IPS DF 4.7 (cell line): Measurements from ENCODE around the gene MYMX.
"Not testable (repeated sequence)": the region's sequence is repeated elsewhere in the genome, so short reads cannot be mapped to it uniquely, and the experiment has no call there.

ENCODE experiments used
- DNase-seq: peaks from one replicate; pipeline ENCODE4 v3.0.0-alpha.2; 2013; ENCODE audit warnings: low spot score; ENCODE audit errors: extremely low read depth

MYMX gene

DNA sequence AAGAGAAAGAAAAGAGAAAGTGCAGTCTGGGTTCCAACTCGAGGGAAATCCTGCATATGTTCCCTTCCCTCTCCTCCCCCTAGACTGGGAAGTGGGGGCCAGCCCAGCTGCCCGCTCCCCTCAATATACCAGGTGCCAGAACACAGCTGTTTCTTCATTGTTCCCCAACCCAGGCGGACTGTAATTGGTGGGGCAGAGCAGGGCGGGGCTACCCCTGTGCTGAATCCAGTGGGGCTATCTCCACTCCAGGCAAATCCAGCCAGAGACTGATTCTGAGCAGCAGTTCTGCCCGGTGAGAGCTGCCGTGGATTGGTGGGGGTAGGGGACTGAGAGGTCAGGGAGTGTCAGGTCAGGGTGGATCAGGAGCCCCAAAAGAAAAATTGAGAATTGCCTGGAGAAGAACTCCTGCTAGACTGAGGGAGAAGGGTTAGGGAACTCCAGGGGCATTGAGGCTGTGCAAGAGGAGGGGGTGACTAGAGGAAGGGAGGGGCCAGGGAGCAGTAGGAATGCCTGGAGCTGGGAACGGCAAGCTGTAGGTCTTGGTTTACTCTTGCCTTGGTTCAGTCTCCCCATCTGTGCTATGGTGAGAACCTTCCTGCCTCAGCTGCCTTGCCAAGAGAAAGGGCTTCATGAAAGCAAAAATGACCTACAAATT is at the start of gene MYMX:
Gene MYMX (plus strand): TSS at position 250 of the 655 bp plus-strand sequence. CDS start 546 bp downstream, outside the sequence.
- DNase-seq: no peak

GRCh38 chr6:44167567-44167966 is 49.2 kb upstream of the MYMX start:
- no peak for DNase-seq

DNA sequence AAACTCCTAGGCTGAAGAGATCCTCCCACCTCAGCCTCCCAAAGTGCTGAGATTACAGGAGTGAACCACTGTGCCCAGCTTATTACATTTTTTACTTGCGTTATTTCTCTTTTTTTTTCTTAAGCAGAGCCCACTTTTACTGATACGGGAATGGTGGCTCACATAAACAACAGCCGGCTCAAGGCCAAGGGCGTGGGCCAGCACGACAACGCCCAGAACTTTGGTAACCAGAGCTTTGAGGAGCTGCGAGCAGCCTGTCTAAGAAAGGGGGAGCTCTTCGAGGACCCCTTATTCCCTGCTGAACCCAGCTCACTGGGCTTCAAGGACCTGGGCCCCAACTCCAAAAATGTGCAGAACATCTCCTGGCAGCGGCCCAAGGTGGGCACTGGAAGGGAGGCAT is 47.6 kb upstream of the MYMX start:
- DNase-seq: no peak

GRCh38 chr6:44169886-44170570 is 46.7 kb upstream of the MYMX start:
- DNase-seq: no peak

GRCh38 chr6:44171899-44172546 is 44.7 kb upstream of the MYMX start:
- no peak for DNase-seq

GRCh38 chr6:44172731-44173500 is 43.8 kb upstream of the MYMX start:
- DNase-seq: no peak

DNA sequence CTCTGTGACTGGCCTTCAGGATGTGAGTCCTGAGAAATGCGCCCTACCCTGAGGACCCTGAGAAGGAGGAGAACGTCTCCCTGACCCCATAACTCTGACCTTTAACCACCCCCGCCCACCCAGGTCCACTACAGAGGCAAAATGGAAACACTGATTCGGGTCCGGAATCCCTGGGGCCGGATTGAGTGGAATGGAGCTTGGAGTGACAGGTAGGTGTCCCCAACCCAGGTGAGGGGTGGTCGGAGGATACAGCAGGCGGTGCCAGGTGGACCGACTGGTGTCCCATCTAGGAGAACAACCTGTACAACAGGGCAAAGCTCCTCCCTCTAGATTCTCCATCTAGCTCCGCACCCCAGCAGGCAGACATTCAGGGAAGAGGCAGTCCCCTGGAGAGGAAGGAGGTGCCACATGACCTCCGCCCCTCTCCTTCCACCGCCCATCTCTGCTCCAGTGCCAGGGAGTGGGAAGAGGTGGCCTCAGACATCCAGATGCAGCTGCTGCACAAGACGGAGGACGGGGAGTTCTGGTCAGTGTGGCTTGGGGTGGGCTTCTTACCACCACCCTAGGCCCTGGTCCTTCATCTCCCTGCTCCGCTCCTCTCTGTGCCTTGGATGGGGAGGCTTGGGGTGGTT is 40.5 kb upstream of the MYMX start:
- DNase-seq: no peak

DNA sequence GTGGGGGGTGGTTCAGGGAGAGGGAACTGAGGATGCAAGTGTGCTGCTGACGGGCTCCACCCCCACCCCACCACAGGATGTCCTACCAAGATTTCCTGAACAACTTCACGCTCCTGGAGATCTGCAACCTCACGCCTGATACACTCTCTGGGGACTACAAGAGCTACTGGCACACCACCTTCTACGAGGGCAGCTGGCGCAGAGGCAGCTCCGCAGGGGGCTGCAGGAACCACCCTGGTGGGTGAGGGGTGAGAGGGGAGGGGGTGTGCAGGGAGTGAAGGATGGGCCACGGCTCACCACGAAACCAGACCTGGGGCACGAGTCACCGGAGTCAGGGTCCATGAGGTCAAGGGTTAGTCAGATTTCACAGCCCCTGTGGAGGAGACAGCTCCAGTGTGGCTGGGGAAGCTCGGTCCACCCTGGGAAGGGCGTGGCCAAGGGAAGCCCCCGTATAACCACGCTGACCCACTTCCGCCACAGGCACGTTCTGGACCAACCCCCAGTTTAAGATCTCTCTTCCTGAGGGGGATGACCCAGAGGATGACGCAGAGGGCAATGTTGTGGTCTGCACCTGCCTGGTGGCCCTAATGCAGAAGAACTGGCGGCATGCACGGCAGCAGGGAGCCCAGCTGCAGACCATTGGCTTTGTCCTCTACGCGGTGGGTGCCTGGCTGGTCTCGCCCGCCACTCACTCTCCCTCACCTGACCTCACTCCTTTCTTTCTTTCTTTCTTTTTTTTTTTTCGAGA is 39.8 kb upstream of the MYMX start:
- no peak for DNase-seq

GRCh38 chr6:44177691-44178423 is 38.9 kb upstream of the MYMX start:
- DNase-seq: no peak

DNA sequence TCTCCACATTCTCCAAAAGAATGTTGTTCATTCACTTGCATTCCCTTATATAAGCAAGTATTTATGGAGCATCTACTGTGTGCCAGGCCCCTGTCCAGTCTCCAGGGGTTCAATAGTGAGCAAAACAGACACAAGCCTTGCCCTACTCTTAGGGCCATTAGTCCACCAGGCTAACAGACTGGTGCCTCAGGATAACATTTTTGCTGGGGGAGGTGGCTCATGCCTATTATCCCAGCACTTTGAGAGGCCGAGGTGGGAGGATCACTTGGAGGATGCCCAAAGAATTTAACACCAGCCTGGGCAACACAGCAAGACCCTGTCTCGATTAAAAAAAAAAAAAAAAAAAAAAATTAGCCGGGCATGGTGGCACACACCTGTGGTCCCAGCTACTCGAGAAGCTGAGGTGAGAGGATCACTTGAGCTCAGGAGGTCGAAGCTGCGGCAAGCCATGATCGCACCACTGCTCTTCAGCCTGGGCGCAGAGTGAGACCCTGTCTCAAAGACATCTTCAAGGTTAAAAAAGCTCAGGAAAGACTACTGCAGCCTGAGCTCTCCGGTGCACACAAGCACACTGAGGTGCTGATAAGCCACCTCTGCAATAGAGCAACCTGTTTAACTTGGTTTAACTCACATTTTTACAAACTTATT is 38.2 kb upstream of the MYMX start:
- no peak for DNase-seq

DNA sequence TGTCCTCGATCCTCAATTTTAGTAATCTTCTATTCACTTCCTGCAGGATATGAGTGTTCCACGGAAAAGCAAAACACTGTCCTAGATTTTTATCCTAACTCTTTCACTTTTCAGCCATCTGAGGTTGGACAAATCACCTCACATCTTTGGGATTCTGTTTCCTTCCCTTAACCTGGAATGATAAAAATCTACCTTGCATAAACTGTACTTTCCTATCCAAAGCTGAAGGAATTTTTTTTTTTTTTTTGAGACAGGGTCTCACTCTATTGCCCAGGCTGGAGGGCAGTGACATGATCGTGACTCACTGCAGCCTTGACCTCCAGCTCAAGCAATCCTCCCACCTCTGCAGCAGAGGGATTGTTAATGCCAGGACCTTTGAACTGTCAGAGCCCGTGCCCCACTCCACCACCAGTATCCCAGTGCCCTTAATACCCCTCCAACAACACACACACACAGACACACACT is 37.6 kb upstream of the MYMX start:
- DNase-seq: no peak

DNA sequence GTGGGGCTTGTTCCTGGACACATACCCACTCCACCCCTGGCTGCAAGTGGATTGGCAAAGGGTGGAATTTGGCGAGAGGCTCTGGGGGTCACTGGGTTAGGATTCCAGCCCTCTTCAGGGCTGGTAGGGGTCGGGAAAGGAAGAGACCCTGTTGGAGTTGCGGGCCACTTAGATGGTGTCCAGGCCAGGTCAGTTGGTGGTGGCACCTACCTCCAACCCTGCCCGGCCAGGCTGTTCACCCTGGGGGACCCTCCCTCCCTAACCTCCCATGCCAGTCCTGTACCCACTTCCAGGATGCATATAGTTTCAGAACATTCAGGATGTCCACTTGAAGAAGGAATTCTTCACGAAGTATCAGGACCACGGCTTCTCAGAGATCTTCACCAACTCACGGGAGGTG is 37.1 kb upstream of the MYMX start:
- no peak for DNase-seq

DNA sequence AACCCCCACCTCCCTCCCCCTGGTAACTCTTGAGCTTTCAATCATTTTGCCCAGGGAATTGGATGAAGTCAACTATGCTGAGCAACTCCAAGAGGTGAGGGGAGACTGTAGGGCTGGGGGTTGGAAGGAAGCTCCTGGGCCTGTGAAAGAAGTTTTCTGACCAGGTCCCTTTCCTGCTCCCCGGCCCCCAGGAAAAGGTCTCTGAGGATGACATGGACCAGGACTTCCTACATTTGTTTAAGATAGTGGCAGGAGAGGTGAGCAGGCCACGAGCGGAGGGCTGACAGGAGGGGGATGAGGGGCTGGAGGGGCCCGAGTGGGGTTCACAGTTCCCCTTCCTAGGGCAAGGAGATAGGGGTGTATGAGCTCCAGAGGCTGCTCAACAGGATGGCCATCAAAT is 36.3 kb upstream of the MYMX start:
- DNase-seq: no peak

GRCh38 chr6:44180886-44181285 is 35.8 kb upstream of the MYMX start:
- no peak for DNase-seq

DNA sequence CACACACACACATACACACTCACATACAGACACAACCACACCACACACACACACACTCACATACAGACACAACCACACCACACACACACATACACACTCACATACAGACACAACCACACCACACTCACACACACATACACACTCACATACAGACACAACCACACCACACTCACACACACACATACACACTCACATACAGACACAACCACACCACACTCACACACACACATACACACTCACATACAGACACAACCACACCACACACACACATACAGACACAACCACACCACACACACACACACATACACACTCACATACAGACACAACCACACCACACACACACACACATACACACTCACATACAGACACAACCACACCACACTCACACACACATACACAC is 34.9 kb upstream of the MYMX start:
- DNase-seq: not testable (repeated sequence)

DNA sequence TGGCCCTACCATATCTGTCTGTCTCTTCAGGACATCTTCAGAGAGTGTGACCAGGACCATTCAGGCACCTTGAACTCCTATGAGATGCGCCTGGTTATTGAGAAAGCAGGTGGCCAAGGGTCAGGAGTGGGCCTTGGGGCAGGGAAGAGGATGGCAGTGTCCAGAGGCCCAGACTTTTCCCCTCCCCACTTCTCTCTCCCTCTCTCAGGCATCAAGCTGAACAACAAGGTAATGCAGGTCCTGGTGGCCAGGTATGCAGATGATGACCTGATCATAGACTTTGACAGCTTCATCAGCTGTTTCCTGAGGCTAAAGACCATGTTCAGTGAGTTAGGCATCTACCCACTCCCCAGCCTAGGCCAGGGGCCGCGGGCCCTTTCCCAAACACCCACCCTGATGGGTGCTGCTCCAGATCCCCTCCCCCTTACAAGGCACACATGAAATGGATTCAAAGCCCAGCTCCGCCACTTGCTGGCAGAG is 33.8 kb upstream of the MYMX start:
- no peak for DNase-seq

DNA sequence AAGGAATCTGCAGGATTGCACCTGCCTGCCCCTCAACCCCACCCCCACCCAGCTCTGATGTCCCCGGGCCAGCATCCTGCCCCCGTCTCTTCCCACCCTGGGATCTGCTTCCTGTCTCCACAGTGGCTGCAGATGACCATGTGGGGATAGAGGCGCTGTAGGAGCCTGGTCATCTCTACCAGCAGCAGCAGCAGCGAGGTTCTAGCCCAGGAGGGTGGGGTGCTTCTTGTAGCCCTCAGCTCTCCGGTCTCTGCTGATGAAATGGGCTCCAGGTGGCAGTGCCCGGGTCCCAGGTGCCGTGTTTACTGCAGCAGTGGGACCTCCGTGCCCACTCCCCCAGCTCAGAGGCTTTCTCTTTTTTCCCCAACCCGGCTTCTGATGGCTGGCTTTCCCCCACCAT is 32.9 kb upstream of the MYMX start:
- no peak for DNase-seq

DNA sequence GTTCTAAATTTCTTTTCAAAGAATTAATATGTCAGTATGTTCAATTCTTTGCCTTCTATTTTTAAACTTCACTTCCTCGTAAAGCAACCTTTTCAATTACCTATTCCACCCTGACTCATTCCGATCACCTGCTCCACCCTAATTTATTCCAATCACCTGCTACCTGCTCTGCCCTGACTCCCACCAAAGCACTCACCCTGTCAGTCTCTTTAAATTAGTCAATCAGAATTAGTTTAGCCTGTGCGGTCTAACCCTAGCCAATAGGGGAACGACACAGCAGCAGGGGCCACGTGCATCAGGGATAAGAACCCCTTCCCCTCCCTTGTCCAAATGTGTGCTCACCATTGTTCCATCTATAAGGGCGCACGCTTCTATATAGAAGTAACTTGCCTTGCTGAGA is 31.4 kb upstream of the MYMX start:
- not testable (repeated sequence) for DNase-seq

GRCh38 chr6:44185953-44186634 is 30.6 kb upstream of the MYMX start:
- DNase-seq: no peak
